AG04449 (cell line): ENCODE data around the gene FOXF1.

Source experiments
- CTCF ChIA-PET: fragments of 350-600 bp; formaldehyde crosslinking; extraction: SDS; loops from one replicate; lab custom pipeline; 2021; ENCODE audit warnings: antibody characterized with exemption; lab: Yijun Ruan, JAX
- POLR2A ChIA-PET: fragments of 400-600, 350-600 bp; formaldehyde crosslinking; extraction: SDS; loops from one replicate; lab custom pipeline; 2020; ENCODE audit warnings: antibody characterized with exemption, inconsistent platforms; lab: Yijun Ruan, JAX
- DNase-seq: peaks from one replicate; pipeline ENCODE4 v3.0.0-alpha.2; 2010; ENCODE audit warnings: low read depth, low spot score
- H3K4me3 ChIP-seq: 2 replicates; pipeline ENCODE4 v1.5.1; 2011; ENCODE audit warnings: low read depth, mild to moderate bottlenecking, control low read depth, low read length
- TF ChIP-seq, protein P1 (sequence below): IDR thresholded peaks from one replicate; pipeline ENCODE4 v1.5.1; 2011; ENCODE audit warnings: mild to moderate bottlenecking, moderate library complexity, low read length, control low read depth, inconsistent platforms; ENCODE audit not compliant: insufficient read depth; ENCODE audit errors: missing control alignments

FOXF1 gene

DNA sequence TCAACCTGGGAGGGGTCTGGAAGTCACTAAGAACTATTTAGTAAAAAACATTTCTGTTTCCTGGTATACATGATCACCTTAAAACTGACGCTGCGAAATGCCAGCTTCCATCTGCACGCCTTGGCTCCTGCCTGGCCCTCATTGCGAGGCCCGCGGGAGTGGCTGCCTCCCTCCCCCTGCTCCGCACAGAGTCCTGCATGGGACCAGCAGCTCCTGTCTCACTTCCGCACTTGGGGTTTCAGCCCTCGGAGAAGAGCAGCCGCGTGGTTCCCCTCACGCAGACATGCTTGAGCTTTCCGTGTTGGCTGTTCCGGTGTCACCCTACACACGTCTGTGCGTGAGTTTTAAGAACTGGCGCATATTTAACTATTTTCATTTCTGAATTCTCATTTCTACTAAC is 26.3 kb downstream of the FOXF1 start:
- CTCF ChIA-PET, result interaction anchor here (1.3 to 2.7 kb wide), 3 partner anchors 17 to 464 kb away, joined by 3 to 10 read pairs (median 9); no protein-coding TSS in a partner anchor
- no peak overlapping the region for H3K4me3 ChIP-seq
- no peak for DNase-seq
- TF ChIP-seq, protein P1, sequence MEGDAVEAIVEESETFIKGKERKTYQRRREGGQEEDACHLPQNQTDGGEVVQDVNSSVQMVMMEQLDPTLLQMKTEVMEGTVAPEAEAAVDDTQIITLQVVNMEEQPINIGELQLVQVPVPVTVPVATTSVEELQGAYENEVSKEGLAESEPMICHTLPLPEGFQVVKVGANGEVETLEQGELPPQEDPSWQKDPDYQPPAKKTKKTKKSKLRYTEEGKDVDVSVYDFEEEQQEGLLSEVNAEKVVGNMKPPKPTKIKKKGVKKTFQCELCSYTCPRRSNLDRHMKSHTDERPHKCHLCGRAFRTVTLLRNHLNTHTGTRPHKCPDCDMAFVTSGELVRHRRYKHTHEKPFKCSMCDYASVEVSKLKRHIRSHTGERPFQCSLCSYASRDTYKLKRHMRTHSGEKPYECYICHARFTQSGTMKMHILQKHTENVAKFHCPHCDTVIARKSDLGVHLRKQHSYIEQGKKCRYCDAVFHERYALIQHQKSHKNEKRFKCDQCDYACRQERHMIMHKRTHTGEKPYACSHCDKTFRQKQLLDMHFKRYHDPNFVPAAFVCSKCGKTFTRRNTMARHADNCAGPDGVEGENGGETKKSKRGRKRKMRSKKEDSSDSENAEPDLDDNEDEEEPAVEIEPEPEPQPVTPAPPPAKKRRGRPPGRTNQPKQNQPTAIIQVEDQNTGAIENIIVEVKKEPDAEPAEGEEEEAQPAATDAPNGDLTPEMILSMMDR, result no peak
- POLR2A ChIA-PET, result no interaction called here

DNA sequence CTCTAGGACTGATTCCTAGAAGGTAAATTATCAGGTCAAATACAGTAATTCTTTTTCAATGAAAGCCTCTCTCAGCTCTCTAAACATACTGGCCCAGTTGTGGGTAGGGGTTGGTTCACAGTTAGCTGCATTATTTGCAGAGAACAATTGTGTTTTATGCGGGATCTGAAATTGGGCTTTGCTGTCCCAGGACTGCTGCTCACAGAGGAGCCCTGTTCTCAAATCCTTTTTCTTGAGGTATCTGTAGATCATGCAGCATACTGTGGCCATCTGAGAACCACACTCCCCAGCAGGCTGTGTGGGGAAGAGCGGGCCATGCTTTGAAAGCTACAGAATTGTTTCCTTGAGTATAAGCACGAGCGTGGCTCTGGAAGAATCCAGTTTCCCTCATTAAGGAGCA is 27.2 kb downstream of the FOXF1 start:
- ChIA-PET CTCF (interaction anchor here (1.3 to 2.7 kb wide), 4 partner anchors 17 to 465 kb away, joined by 3 to 10 read pairs (median 8); no protein-coding TSS in a partner anchor), POLR2A (no interaction called here)
- TF ChIP-seq, protein P1, result no peak
- no peak for DNase-seq
- H3K4me3 ChIP-seq, result no peak overlapping the region

DNA sequence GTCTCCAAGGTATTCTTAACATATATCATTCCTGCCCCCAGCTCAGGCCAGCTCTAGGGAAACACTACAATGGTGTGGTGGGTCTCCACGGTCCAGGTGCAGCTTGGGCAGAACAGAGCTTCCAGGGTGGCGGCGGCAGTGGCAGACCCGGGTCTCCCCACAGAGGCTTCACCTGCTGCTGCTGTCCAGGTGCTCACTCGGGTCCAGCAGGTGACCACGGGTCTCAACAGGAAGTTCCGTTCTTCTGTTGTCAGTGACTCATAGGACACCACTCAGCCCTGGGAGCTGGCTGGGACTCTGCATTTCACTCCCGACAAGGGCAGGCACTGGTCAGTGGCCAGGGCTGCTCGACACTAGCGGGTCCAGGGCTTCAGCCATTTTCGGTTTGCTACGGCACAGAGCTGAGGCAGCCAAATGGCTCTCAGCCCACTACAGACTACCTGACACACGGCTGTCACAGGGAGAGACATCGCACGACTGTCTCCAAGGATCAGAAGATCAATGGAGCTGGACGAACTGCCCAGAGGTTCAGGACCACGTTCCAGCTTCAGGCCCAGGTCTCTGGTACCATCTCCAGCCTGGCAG is 28.0 kb downstream of the FOXF1 start:
- TF ChIP-seq, protein P1, result no peak
- DNase-seq, result no peak
- POLR2A ChIA-PET, result no interaction called here
- CTCF ChIA-PET, result interaction anchor here (1.7 to 2.7 kb wide), 2 partner anchors 18 to 466 kb away, joined by 7 to 10 read pairs; no protein-coding TSS in a partner anchor
- H3K4me3 ChIP-seq, result no peak overlapping the region

DNA sequence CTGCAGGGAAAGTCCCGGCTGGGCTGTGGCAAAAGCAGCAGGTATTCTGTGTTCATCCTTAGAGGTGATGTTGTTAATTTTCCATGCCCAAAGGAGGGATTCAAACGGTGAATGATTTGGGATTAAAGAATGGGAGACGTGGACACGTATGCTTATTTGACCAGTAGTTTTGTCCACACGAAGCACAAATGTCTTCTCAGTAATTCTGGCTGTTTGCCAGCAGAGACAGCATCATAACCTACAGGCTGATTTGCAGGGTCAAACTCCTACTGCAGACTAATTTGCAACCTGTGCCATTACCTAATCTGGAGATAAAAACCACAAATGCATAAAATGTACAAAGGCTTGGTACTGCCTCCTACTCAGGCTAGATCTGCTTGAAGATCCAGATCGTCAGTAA is 30.6 kb downstream of the FOXF1 start:
- TF ChIP-seq, protein P1, result no peak
- H3K4me3 ChIP-seq, result no peak overlapping the region
- CTCF ChIA-PET, result interaction anchor here (0.6 to 1.5 kb wide), 3 partner anchors 15 to 24 kb away, joined by 3 to 6 read pairs (median 3); no protein-coding TSS in a partner anchor
- DNase-seq, result no peak
- POLR2A ChIA-PET, result no interaction called here

DNA sequence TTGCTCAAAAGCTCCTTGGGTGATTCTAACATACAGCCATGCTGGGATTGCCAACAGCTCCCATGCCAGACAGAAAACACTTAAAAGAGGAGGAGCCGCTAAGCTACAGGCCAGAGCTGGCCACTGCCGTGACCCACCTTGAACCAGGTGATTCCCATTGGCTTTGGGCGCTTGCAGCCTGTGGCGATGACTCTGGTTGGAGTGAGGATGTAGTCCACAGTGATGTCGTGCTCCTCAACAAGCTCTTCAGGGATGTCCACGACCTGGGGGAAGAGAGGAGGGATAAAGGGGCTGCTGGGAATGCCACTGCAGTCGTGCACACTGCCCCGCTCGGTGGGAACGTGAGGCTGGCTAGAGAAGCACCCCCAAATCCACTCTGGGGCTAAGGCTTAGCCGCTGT is 31.2 kb downstream of the FOXF1 start:
- CTCF ChIA-PET, result interaction anchor here (1.0 to 1.5 kb wide), 2 partner anchors 15 to 23 kb away, joined by 3 to 6 read pairs; no protein-coding TSS in a partner anchor
- TF ChIP-seq, protein P1, result no peak
- no peak overlapping the region for H3K4me3 ChIP-seq
- POLR2A ChIA-PET, result no interaction called here
- no peak for DNase-seq

DNA sequence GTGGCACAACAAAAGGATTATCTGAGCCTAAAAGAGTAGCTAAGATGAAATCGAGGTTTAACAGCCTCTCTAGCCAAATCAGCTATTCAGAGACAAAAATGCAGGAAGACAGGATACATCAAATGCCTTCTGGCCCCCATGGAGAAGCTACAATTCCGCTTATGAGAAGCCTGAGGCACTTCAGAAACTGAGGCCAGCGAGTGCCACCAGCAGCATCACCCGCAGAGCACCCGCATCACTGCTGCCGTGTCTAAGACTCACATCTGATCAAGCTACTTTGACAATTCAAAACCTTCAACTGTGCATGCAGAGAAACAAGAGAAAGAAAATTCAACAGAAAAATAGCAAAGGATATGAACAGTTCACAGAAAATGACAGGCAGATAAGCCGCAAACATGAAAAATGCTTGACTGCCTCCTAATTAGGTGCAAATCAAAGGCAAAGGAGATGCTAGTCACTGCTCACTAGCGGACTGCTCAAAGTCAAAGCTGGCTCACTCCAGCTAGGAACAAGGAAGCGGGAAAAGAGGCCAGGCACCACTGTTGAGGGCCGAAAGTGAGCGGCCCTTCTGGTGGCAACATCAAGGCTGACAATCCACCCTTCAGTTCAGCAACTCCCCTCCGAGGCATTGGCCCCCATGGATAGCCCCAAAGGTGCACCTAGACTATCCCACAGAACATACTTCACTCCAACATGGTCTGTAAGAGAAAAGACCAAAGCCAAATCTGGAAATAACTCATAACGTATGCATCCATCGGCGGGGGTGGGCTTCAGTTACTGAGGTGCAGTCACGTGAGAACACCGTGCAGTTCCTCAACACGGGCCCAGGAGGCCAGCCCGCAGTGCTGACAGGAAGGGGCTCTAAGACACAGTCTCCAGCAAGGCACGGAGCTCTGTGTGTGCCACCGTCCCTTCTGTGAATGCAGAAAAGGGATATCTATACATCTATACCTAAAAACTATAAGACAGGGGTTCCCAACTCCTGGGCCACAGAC is 32.7 kb downstream of the FOXF1 start:
- no peak for DNase-seq
- POLR2A ChIA-PET, result no interaction called here
- CTCF ChIA-PET, result interaction anchor here (1.0 kb wide), 1 partner anchor 25 kb away, joined by 3 read pairs; no protein-coding TSS in a partner anchor

More for the DNA sequence above, 32.7 kb downstream of the FOXF1 start:
- H3K4me3 ChIP-seq, result no peak overlapping the region
- TF ChIP-seq, protein P1, result no peak
